DMS53 treated with DMSO at 0.1 percent for 48 hours (cell line): ENCODE data around the gene CLMN.

ENCODE experiments used
- DNase-seq: peaks from one replicate; lab custom pipeline; 2025; ENCODE audit not compliant: unreplicated experiment; lab: John Stamatoyannopoulos, UW

Gene CLMN

GRCh38 chr14:95174184-95174792, 145.4 kb downstream of the CLMN start:
- no peak for DNase-seq

GRCh38 chr14:95173518-95173917, 146.2 kb downstream of the CLMN start:
- no peak for DNase-seq

DNA sequence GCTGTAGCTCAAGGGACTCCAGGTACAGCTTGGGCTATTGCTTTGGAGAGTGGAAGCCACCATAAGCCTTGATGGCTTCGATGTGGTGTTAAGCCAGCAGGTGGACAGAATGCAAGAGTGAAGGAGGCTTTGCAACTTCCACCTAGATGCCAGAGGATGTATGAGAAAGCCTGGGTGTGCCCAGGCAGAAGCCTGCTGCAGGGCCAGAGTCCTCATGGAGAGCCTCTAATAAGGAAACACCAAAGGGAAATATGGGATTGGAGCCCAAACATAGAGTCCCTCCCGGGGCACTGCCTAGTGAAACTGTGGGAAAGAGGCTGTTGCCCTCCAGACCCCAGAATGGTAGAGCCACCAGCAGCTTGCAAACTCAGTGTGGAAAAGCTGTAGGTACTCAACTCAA, 152.5 kb downstream of the CLMN start:
- no peak for DNase-seq

DNA sequence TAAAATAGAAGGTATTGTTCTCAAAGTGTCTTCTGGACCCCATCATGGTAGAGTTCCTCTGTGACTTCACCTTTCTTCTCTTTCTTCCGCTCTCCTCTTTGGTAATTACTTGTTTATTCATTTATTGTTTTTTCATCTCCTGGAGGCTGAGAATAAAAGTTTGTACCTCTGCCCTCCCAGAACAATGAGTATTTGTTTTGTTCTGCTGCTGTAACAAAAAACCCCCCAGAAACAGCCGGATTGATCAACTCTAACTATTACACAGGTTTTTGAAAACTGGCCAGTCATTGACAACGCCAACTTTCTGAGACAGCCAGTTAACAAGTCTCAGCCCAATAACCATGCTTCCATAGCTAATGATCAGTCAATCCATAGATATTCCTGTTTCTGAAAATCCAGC, 154.2 kb downstream of the CLMN start:
- DNase-seq, result no peak

GRCh38 chr14:95164506-95164905, 155.2 kb downstream of the CLMN start:
- DNase-seq, result no peak

DNA sequence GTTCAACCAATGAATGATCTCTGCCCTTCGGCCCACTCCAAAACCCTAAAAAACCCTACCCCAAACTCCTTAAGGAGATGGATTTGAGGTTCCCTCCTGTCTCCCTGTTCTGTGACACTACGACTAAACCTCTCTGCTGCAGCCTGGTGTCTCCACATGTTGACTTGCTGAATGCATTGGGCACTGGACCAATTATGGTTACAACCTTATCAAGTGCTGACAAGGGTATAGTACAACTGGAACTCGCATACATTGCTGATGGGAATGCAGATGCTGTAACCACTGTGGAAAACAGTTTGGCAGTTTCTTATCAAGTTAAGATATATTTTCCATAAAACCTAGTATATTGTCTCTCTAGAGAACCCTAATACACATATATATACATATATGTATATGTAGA, 156.0 kb downstream of the CLMN start:
- DNase-seq, result no peak

GRCh38 chr14:95163132-95163531, 156.6 kb downstream of the CLMN start:
- DNase-seq, result no peak

GRCh38 chr14:95162641-95163040, 157.1 kb downstream of the CLMN start:
- DNase-seq, result no peak

- peak; percentile 49 for DNase-seq
Observed at GRCh38 chr14:95157327-95158189, 162.2 kb downstream of the CLMN start, which contains the start of gene DICER1. TSS of gene DICER1 (minus strand) at chr14:95157529. CDS start at chr14:95133458, 24,071 bp downstream.

DNA sequence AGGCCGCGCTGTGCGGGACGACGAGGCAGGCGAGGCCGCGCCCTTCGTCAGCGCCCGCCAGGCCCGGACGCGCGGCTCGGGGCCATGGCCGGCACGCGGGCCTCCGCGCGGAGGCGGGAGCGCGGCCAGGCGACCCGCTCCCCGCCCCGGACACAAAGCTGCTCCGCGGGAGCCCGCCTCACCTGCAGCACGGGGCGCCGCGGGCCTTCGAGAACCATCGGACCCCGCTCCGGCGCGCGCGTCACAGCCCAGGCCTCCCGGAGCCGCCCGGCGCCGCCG, 162.7 kb downstream of the CLMN start:
- no peak for DNase-seq

GRCh38 chr14:95156161-95157047, 163.3 kb downstream of the CLMN start:
- no peak for DNase-seq

DNA sequence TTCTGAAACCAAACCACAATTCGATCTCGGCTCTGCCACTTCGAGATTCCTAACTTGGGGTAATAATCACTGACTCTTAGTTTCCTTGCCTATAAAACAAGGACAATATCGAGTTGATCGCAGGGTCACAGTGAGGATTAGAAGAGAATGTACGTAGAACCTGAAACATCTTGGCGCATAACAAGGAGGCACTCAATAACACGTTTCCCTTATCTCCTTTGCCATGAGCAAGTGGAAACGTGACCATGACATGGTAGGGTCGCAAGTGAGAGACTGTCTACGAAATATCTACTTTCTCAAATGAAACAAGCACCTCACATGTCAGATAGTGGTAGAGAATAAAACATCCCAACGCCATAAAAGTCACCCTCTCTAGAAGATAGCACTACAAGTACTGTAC, 164.7 kb downstream of the CLMN start:
- DNase-seq, result no peak

GRCh38 chr14:95153866-95154265, 165.8 kb downstream of the CLMN start:
- no peak for DNase-seq

DNA sequence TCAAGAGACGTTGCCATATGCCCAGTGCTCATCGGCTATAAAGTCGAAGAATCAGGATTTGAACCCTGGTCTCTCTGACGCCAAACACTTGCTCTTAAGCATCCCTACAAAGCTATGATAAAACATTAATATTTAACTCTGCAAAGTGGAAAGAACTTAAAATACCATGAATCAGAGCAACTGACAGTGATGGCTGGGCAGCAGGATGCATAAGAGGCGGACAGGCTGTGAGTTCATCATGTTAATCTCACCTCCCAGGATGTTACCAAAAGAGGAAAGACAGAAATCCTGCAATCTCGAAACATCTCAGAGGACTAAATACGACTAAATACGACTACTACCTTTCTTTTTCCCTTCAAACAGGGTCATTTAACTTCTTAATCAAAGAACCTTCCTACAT, 168.1 kb downstream of the CLMN start:
- DNase-seq, result no peak

DNA sequence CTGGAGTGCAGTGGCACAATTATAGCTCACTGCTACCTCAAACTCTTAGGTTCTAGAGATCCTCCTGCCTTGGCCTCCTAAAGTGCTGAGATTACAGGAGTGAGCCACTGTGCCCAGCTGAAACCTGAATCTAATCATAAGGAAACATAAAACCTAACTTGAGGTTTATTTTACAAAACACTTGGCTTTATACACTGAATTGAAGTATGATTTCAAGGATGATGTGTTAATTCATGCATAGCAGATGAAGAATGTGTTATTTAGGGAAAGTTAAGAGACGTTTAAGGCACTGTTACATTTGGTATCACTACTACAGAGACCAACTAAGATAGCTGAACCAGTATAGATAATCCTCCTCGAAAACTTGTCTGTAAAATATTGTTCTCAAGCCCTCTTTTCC, 168.8 kb downstream of the CLMN start:
- DNase-seq, result no peak

GRCh38 chr14:95149441-95149840, 170.3 kb downstream of the CLMN start:
- no peak for DNase-seq

DNA sequence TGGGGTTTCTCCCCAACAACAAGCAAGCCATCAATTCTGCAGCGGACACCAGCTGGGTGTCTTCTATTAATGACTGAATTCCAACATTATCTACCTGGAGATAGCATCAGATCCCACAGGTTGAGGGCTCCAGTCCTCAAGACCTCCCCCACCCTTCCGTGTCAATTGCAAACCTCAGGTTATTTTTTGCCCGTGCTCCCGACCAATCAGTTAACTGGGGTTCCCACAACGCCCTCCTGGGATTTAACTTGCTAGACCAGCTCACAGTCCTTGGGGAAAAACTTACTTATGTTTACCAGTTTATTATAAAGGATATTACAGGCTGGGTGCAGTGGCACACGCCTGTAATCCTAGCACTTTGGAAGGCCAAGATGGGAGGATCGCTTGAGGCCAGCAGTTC, 172.1 kb downstream of the CLMN start:
- DNase-seq, result no peak

DNA sequence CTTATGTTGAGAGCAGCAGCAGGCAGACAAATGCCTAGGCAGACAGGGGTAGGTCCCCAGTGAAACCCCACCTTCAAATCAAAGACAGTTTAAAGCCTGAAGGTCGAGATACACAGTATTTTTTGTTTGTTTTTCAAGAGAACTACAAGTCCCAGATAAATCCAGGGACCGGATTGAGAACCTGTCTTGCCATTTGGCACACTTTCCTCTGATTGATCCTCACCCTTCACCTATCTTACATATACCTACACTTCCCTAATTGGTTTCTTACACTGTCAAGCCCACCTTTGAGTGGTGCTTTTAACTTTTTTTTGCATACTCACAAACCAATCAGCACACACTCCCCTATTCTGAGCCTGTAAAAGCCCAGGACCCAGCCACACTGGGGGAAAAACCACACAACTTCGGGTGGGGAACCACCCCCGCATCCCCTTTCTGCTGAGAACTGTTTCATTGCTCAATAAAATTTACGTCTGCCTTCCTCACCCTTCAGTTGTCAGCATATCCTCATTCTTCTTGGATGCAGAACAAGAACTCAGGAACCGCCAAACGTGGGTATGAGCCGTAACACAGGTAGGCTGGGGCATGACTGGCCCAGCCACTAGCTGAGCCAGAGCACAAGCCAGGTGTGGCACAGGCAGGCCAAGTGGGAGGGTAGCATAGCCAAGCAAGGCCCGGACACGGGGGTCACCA, 173.5 kb downstream of the CLMN start:
- DNase-seq, result no peak

GRCh38 chr14:95144849-95145248, 174.9 kb downstream of the CLMN start:
- no peak for DNase-seq

DNA sequence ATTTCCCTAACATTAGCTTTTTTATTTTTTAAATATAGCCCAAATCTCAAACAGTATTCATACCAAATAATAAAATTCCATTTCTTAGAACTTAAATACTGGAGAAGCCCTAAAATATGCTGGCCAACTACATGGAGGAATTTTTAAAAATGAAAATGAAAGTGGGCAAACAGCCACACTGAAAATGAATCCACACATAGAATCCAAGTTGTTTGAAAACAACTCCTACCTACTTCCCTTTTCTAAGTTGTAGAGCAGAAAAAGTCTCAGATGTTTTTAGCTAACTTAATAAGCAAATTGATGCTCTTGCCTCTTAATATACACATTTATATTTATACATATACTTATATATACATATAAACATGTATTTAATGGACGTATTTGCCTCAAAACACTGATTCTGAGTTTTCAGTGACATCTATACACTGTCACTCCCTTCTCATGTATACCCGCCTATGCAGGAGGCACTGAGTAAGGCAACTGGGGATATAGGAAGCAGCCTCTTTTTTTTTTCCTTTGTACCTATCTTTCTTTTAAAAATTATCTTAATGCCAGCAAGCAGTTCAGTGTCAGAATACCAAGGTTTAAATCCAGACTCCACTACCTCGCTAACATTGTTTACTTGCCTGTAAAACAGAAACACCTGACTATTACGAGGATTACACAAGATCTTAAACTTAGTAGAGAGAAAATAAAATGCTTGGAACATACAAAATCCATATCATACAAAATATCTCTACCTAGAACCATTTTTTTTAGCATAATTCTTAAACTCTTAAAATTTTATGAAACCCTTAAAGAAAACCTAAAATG, 175.7 kb downstream of the CLMN start:
- no peak for DNase-seq
